Adrenal gland (tissue), 12 donors: ENCODE measurements around the gene ANO2. TPM values are rescaled to one million over a fixed set of nuclear protein-coding genes. Genes with fewer than 3 reads are reported as not detected.

Experiments
- DNase-seq, 7 donors: peaks; one replicate each; pipeline ENCODE4 v3.0.0-alpha.2; 2019 to 2020
- H3K27ac ChIP-seq, 5 donors: fragments of 200-600 bp; sonication (generic) in 4 of 5; 1 replicate in 3 of 5; 2 replicates in 2 of 5; pipeline versions ENCODE4 v1.5.1 to v1.8.0; 2016 to 2020; ENCODE audit warnings: mild to moderate bottlenecking in 1 of 5
- H3K27me3 ChIP-seq: fragments of 200-600 bp; 2 replicates; pipeline ENCODE4 v1.8.0; 2021
- H3K36me3 ChIP-seq, 2 donors: fragments of 200-600 bp; replicated peaks in 1 of 2; 1 replicate in 1 of 2; 2 replicates in 1 of 2; pipeline versions ENCODE4 v1.5.1 to v1.8.0; 2018 to 2022
- H3K4me1 ChIP-seq, 2 donors: fragments of 200-600 bp; replicated peaks in 1 of 2; 1 replicate in 1 of 2; 2 replicates in 1 of 2; pipeline versions ENCODE4 v1.5.1 to v1.8.0; 2018 to 2021
- H3K4me3 ChIP-seq, 4 donors: fragments of 200-600 bp; sonication (generic) in 3 of 4; one replicate each; pipeline ENCODE4 v1.5.1; 2016 to 2018
- H3K9me3 ChIP-seq, 3 donors: fragments of 200-600 bp; sonication (generic) in 1 of 3; replicated peaks in 1 of 3; 1 replicate in 2 of 3; 2 replicates in 1 of 3; pipeline versions ENCODE4 v1.5.1 to v1.8.0; 2016 to 2021
- POLR2A ChIP-seq, 2 donors: fragments of 450-650 bp; IDR thresholded peaks; one replicate each; pipeline ENCODE4 v1.6.1; 2017; ENCODE audit warnings: antibody characterized with exemption in 2 of 2, mild to moderate bottlenecking in 2 of 2, moderate library complexity in 1 of 2
- WGBS, 4 donors: extraction: QIAGEN DNeasy Blood & Tissue Kit in 2 of 4; methylation state at CpG; one replicate each; pipeline versions ENCODE4 v1.1.5 to v1.1.7; 2013 to 2017; 5-methylcytosine and 5-hydroxymethylcytosine counted together
- intact Hi-C, 2 donors: fragments of 100-400 bp; cut with DNase I; formaldehyde crosslinking; loops; one replicate each; pipeline versions ENCODE4 v1.14.1 to v1.15.0; 2022 to 2023
- polyA plus RNA-seq, 3 donors: library from polyadenylated mRNA; stranded (reverse); fragments of 200-250 nt in 2 of 3; fragments of 350-450 nt in 1 of 3; fragmentation: Illumina TruSeq in 1 of 3; extraction: RNeasy Lipid Tissue Mini Kit (QIAGEN cat#74804) in 1 of 3; gene quantifications; one replicate each; pipeline ENCODE4 v1.2.3, GENCODE V29; 2013 to 2014
- total RNA-seq, 9 donors: library from RNA; depleted of rRNA in 4 of 9; stranded (reverse); fragments of >200 nt in 4 of 9; fragments of 120-200 nt in 1 of 9; fragmentation: NEBNext Ultra II Directional in 1 of 9; extraction: Animal tissue kit (Norgen Biotek cat#: 25700) in 1 of 9; gene quantifications; one replicate each; pipeline versions ENCODE4 v1.1.0 to v1.2.4, GENCODE V29; 2013 to 2023
- TF ChIP-seq, protein P1 (sequence below), 6 experiments: fragments of 450-650 bp in 4 of 6; fragments of 200-600 bp in 2 of 6; sonication (generic) in 1 of 6; IDR thresholded peaks; 1 replicate in 5 of 6; 2 replicates in 1 of 6; pipeline versions ENCODE4 v1.5.1 to v1.8.0; 2016 to 2021; ENCODE audit warnings: antibody characterized with exemption in 6 of 6, mild to moderate bottlenecking in 2 of 6, moderate library complexity in 1 of 6
- donor health status: healthy with polysubstance abuse.
- donor health status: Bipolar disorder and iron deficiency.
- donor health status: DM: yes; HTN: yes; CAD: no.
- donor health status: DM: no; HTN: no; CAD: no.
- donor health status: DM: no; HTN: no; CAD: no.
- donor health status: DM: yes; HTN: yes; CAD: no.

Gene ANO2
- total and polyA plus RNA-seq, 12 donors = 0.17 to 1.8 (median 0.88) TPM; not detected in 1

GRCh38 chr12:5864301-5864700 is 80.8 kb downstream of the ANO2 start:
- TF ChIP-seq, protein P1, sequence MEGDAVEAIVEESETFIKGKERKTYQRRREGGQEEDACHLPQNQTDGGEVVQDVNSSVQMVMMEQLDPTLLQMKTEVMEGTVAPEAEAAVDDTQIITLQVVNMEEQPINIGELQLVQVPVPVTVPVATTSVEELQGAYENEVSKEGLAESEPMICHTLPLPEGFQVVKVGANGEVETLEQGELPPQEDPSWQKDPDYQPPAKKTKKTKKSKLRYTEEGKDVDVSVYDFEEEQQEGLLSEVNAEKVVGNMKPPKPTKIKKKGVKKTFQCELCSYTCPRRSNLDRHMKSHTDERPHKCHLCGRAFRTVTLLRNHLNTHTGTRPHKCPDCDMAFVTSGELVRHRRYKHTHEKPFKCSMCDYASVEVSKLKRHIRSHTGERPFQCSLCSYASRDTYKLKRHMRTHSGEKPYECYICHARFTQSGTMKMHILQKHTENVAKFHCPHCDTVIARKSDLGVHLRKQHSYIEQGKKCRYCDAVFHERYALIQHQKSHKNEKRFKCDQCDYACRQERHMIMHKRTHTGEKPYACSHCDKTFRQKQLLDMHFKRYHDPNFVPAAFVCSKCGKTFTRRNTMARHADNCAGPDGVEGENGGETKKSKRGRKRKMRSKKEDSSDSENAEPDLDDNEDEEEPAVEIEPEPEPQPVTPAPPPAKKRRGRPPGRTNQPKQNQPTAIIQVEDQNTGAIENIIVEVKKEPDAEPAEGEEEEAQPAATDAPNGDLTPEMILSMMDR (IDR thresholded peaks at IDR 0.05) = no peak
- TF ChIP-seq POLR2A (IDR thresholded peaks at IDR 0.05) = no peak
- H3K36me3 ChIP-seq = no peaks in the 10 kb centered on the region
- no peaks in the 10 kb centered on the region for H3K4me1 ChIP-seq
- WGBS, 4 donors = 71 to 85% (median 76%) methylated on average over 3 of the region's 3 CpGs
- H3K27me3 ChIP-seq = no peaks in the 10 kb centered on the region
- intact Hi-C loops = no loop called here
- H3K4me3 ChIP-seq = no peak overlapping the region
- no peak for DNase-seq
- H3K9me3 ChIP-seq = no peaks in the 10 kb centered on the region
- H3K27ac ChIP-seq = no peak overlapping the region

- no peaks in the 10 kb centered on the region for H3K36me3 ChIP-seq
- TF ChIP-seq, protein P1 (IDR thresholded peaks at IDR 0.05) = no peak
- TF ChIP-seq POLR2A (IDR thresholded peaks at IDR 0.05) = no peak
- WGBS, 4 donors = 77 to 87% (median 82%) methylated on average over 10 of the region's 10 CpGs
- intact Hi-C loops = no loop called here
- no peak overlapping the region for H3K27ac ChIP-seq
- H3K4me1 ChIP-seq = no peaks in the 10 kb centered on the region
- no peak for DNase-seq
- H3K4me3 ChIP-seq = no peak overlapping the region
- peaks cover 7% of the 10 kb centered on the region for H3K27me3 ChIP-seq
- H3K9me3 ChIP-seq = no peaks in the 10 kb centered on the region
Observed at GRCh38 chr12:5861416-5861815, 83.6 kb downstream of the ANO2 start.

GRCh38 chr12:5856692-5857091 is 88.4 kb downstream of the ANO2 start:
- H3K27ac ChIP-seq = no peak overlapping the region
- intact Hi-C loops = no loop called here
- no peaks in the 10 kb centered on the region for H3K4me1 ChIP-seq
- no peaks in the 10 kb centered on the region for H3K36me3 ChIP-seq
- H3K4me3 ChIP-seq = no peak overlapping the region
- no peak for TF ChIP-seq POLR2A (IDR thresholded peaks at IDR 0.05)
- TF ChIP-seq, protein P1 (IDR thresholded peaks at IDR 0.05) = no peak
- DNase-seq = no peak
- no peaks in the 10 kb centered on the region for H3K9me3 ChIP-seq
- peaks cover 7% of the 10 kb centered on the region for H3K27me3 ChIP-seq
- 17 to 39% (median 23%) methylated on average over 4 of the region's 4 CpGs for WGBS, 4 donors

DNA sequence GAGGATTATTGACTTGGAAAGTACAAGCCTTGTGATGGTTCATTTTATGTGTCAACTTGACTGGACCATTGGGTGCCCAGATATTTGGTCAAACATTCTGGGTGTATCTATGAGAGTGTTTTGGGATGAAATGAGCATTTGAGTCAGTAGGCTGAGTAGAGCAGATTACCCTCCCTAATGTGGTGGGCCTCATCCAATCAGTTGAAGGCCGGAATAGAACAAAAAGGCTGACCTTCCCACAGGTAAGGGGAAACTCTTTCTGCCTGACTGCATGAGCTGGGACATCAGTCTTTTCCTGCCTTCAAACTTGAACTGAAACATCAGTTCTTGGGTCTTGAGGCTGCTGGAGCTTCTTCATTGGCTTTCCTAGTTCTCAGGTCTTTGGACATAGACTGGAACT is 98.1 kb downstream of the ANO2 start:
- H3K4me1 ChIP-seq = no peaks in the 10 kb centered on the region
- no peaks in the 10 kb centered on the region for H3K36me3 ChIP-seq
- intact Hi-C loops = no loop called here
- no peak overlapping the region for H3K27ac ChIP-seq
- WGBS, 4 donors = 89 to 96% (median 92%) methylated on average over 1 of the region's 1 CpG
- no peak overlapping the region for H3K4me3 ChIP-seq
- peaks cover 4% of the 10 kb centered on the region for H3K27me3 ChIP-seq
- TF ChIP-seq, protein P1 (IDR thresholded peaks at IDR 0.05) = no peak
- TF ChIP-seq POLR2A (IDR thresholded peaks at IDR 0.05) = no peak
- DNase-seq = no peak
- H3K9me3 ChIP-seq = no peaks in the 10 kb centered on the region
